ENCODE data around the gene ORC3. TPM values are rescaled to one million over a fixed set of nuclear protein-coding genes. Genes with fewer than 3 reads are reported as not detected.

Gene ORC3
- total RNA-seq, 4 donors from 2014 or later, result 17.1 to 30.6 (median 22.3) TPM

DNA sequence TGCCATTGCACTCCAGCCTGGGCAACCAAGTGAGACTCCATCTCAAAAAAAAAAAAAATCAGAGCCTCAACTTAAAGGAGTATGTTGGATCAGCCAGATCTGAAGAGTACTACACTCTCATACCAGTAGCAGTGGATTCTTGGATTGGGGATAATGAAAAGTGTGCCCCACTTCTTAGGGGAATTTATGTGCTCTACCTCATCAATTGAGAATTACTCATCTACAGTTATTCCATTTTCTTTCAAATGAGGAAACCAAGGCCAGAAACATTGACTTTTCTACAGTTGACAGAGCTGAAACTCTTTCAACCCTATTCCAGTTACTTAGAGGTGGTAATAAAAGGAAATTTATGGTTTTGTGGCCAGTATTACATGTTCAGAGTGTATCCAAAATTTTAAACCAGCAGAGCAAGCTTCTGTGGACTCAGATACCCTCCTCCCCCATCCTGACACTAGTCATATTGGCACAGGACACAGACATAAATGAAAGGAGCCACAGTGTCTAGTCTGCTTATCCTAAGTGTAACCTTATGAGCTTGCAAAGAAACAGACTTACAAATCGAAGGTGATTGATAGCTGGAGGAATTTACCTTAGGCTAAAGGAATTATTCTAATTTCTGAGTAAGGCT, 51.2 kb downstream of the ORC3 start:
- Histone ChIP-seq H3K9me3 (no peaks in the 10 kb centered on the region), H3K36me3 (peaks cover 0 to 55% (median 0%) of the 10 kb centered on the region in 3 donors), H3K27me3 (no peaks in the 10 kb centered on the region), H3K4me3 (no peak overlapping the region), H3K4me1 (no peaks in the 10 kb centered on the region), H3K27ac (no peak overlapping the region)
- WGBS, 2 donors, result 80 to 93% methylated on average over 1 of the region's 1 CpG
- DNase-seq (ENCODE audit: low spot score in 2 of 2), result no peak
- TF ChIP-seq, protein P1, sequence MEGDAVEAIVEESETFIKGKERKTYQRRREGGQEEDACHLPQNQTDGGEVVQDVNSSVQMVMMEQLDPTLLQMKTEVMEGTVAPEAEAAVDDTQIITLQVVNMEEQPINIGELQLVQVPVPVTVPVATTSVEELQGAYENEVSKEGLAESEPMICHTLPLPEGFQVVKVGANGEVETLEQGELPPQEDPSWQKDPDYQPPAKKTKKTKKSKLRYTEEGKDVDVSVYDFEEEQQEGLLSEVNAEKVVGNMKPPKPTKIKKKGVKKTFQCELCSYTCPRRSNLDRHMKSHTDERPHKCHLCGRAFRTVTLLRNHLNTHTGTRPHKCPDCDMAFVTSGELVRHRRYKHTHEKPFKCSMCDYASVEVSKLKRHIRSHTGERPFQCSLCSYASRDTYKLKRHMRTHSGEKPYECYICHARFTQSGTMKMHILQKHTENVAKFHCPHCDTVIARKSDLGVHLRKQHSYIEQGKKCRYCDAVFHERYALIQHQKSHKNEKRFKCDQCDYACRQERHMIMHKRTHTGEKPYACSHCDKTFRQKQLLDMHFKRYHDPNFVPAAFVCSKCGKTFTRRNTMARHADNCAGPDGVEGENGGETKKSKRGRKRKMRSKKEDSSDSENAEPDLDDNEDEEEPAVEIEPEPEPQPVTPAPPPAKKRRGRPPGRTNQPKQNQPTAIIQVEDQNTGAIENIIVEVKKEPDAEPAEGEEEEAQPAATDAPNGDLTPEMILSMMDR (IDR thresholded peaks at IDR 0.05), result no peak
- TF ChIP-seq POLR2A (IDR thresholded peaks at IDR 0.05) (no peak), EP300 (IDR thresholded peaks at IDR 0.05) (no peak)

DNA sequence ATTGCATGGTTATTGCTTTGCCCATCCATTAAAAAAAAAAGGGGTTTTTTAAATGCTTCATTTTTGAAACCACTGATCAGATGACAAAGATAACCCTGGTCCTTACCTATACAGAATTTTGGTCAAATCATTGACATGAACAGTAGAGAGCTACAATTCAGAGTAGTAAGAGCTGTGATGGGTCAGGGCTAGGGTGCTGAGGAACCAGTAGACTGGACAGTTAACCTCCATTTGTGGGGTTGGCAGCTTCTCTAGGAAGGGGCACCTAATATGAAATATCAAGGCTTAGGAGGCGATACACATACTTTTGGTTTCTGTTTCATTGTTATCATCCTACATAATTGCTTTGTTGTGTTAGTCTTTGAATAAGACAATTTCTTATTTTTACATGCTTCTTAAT, 55.1 kb downstream of the ORC3 start:
- H3K27ac ChIP-seq, result no peak overlapping the region

DNA sequence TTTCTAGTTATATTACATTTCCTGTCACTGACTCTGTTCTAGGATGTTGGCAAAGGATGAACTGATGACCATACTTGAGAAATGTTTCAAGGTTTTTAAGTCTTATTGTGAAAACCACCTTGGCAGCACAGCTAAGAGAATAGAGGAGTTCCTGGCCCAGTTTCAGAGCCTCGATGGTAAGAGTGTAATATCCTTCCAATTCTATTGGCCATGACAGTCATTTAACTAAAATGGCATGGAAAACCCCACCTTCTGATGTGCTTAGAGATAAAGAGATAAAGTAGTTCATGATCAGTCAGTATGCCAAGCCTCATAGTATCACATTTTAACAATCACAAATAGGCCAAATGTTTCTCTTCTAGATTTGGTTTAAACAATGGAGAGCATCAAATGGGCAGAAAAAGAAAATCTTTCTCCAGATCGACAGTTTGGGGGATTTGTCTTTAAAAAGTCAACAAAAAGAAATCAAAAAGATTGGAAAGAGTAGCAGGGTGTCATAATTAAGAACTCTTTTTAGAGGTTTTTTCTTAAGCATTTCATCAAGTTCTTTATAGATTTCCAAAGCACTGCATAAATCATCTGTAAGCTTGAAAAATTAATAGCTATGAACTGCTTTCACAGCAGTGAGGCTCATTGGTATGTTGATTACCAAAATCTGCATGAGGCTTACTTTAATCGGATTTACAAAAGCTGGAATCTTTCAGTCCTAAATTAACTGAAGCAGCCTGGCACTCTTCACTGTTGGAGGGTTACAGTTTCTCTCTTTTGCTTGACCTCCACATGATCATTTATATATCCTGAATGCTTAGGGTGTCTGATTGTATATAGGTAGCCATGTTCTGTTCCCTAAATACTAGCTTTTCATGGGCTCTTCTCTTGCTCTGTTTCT, 63.4 kb downstream of the ORC3 start:
- 69 to 72% methylated on average over 3 of the region's 3 CpGs for WGBS, 2 donors
- Histone ChIP-seq H3K9me3 (no peaks in the 10 kb centered on the region), H3K4me1 (peaks cover 0 to 8% (median 0%) of the 10 kb centered on the region in 4 donors), H3K4me3 (no peak overlapping the region), H3K36me3 (peaks cover 0 to 56% (median 0%) of the 10 kb centered on the region in 3 donors), H3K27ac (no peak overlapping the region), H3K27me3 (no peaks in the 10 kb centered on the region)
- TF ChIP-seq, protein P1 (IDR thresholded peaks at IDR 0.05), result no peak
- TF ChIP-seq EP300 (IDR thresholded peaks at IDR 0.05), result no peak
- TF ChIP-seq POLR2A (IDR thresholded peaks at IDR 0.05), result no peak
- no peak for DNase-seq (ENCODE audit: low spot score in 2 of 2)

More for the DNA sequence above, 55.1 kb downstream of the ORC3 start:
- H3K36me3 ChIP-seq, result peaks cover 0 to 38% (median 0%) of the 10 kb centered on the region in 3 donors
- no peaks in the 10 kb centered on the region for H3K27me3 ChIP-seq
- H3K4me3 ChIP-seq, result no peak overlapping the region
- WGBS, 2 donors, result 45 to 66% methylated on average over 1 of the region's 1 CpG
- H3K9me3 ChIP-seq, result no peaks in the 10 kb centered on the region
- TF ChIP-seq, protein P1 (IDR thresholded peaks at IDR 0.05), result no peak
- TF ChIP-seq POLR2A (IDR thresholded peaks at IDR 0.05) (no peak), EP300 (IDR thresholded peaks at IDR 0.05) (no peak)
- no peaks in the 10 kb centered on the region for H3K4me1 ChIP-seq
- DNase-seq (ENCODE audit: low spot score in 2 of 2), result no peak

DNA sequence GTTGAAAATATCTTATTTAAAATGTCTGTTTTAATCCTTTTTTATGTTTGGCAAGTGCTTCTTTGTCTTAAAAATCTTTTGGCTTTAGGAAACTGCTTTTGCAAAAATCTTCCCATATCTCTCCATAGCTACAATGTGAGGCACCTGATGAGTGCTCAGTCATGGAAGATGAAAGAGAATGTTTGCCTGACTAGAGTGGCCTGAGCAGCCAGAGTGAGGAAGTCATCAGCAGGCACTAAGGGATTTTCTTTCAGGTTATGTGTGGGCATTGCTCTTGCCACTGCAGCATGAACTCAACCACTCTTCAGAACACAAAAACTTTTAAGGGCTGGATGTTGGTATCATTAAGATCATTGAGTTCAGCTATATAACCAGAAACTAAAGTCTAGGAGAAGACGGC, 64.2 kb downstream of the ORC3 start:
- no peaks in the 10 kb centered on the region for H3K9me3 ChIP-seq
- H3K36me3 ChIP-seq, result peaks cover 0 to 62% (median 0%) of the 10 kb centered on the region in 3 donors
- no peak for TF ChIP-seq EP300 (IDR thresholded peaks at IDR 0.05)
- no peak for TF ChIP-seq POLR2A (IDR thresholded peaks at IDR 0.05)
- TF ChIP-seq, protein P1 (IDR thresholded peaks at IDR 0.05), result no peak
- 93 to 100% methylated on average over 1 of the region's 1 CpG for WGBS, 2 donors
- no peaks in the 10 kb centered on the region for H3K27me3 ChIP-seq
- DNase-seq (ENCODE audit: low spot score in 2 of 2), result no peak
- no peak overlapping the region for H3K4me3 ChIP-seq
- H3K27ac ChIP-seq, result no peak overlapping the region
- H3K4me1 ChIP-seq, result peaks cover 0 to 8% (median 0%) of the 10 kb centered on the region in 4 donors
